ENCODE measurements around the gene SMIM21. TPM values are rescaled to one million over a fixed set of nuclear protein-coding genes. Genes with fewer than 3 reads are reported as not detected.

SMIM21 gene
- total RNA-seq, 1 experiment from 2014 or later, result not detected

DNA sequence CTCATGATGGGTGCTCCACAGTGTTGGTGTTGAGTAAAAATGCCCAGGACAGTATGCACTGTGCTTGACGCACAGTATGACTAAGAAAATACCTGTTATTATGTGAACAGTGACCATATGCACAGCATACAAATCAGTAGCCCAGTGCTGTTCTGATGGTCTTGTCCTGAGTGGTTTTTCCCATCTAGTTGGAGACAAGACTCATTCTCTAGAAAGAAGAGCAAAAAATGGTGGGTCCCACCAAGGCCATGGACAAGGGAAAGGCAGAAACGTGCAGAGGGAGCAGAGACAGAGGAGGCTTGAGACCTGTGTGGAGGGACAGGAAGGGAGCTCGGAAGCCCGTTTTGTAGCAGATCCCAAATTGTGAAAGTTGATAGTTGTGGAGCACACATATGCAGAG, 987 bp upstream of the SMIM21 start:
- POLR2A ChIA-PET, result no interaction called here

DNA sequence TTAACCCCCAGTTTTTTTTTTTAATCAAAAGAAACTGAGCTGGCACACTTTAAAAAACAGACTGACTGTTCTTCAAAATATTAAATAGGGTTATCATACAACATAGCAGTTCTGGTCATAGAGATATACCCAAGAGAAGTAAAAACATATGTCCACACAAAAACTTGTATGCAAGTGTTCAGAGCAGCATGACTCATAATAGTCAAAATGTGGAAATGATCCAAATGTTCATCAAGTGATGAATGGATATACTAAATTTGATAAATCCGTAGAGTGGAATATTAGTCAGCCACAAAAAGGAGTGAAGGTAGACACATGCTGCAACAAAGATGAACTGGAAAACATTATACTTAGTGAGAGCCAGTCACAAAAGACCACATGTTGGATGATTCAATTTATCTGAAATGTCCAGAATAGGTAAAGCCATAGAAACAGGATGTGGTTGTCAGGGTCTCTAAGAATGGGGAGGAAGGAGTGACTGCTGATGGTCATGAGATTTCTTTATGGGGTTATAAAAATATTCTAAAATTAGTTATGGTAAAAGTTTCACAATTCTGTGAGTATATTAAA, 5.1 kb downstream of the SMIM21 start:
- POLR2A ChIA-PET, result no interaction called here

More for the DNA sequence above, 987 bp upstream of the SMIM21 start:
- Histone ChIP-seq H3K36me3 (ENCODE audit: control insufficient read depth, insufficient read depth, low read length) (no peaks in the 10 kb centered on the region), H3K4me1 (no peaks in the 10 kb centered on the region), H3K27me3 (replicated peaks; ENCODE audit: control insufficient read depth, insufficient read depth, low read length) (no peaks in the 10 kb centered on the region), H3K9me3 (no peaks in the 10 kb centered on the region), H3K4me3 (ENCODE audit: low read depth, low read length) (no peak overlapping the region)
- peaks cover 10% of the 10 kb centered on the region for H3K27me3 Mint-ChIP-seq (ENCODE audit: insufficient read depth, unreplicated experiment)
- H3K36me3 Mint-ChIP-seq (ENCODE audit: insufficient read depth, unreplicated experiment), result no peaks in the 10 kb centered on the region
- no peaks in the 10 kb centered on the region for H3K4me1 Mint-ChIP-seq (ENCODE audit: low read depth, unreplicated experiment)
- no peak overlapping the region for H3K4me3 Mint-ChIP-seq (ENCODE audit: unreplicated experiment)
- no peak overlapping the region for H3K27ac Mint-ChIP-seq (ENCODE audit: unreplicated experiment)
- DNase-seq, result no peak
- TF ChIP-seq, protein P1, sequence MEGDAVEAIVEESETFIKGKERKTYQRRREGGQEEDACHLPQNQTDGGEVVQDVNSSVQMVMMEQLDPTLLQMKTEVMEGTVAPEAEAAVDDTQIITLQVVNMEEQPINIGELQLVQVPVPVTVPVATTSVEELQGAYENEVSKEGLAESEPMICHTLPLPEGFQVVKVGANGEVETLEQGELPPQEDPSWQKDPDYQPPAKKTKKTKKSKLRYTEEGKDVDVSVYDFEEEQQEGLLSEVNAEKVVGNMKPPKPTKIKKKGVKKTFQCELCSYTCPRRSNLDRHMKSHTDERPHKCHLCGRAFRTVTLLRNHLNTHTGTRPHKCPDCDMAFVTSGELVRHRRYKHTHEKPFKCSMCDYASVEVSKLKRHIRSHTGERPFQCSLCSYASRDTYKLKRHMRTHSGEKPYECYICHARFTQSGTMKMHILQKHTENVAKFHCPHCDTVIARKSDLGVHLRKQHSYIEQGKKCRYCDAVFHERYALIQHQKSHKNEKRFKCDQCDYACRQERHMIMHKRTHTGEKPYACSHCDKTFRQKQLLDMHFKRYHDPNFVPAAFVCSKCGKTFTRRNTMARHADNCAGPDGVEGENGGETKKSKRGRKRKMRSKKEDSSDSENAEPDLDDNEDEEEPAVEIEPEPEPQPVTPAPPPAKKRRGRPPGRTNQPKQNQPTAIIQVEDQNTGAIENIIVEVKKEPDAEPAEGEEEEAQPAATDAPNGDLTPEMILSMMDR (IDR thresholded peaks at IDR 0.05; ENCODE audit: insufficient read depth in 1 of 2, low read depth in 1 of 2, low read length in 1 of 2, severe bottlenecking in 1 of 2, unreplicated experiment in 1 of 2), result no peak
- CTCF ChIA-PET, result no interaction called here
- no peaks in the 10 kb centered on the region for H3K9me3 Mint-ChIP-seq (ENCODE audit: unreplicated experiment)
- BruUV-seq (replicated peaks), result no TSS peak
- intact Hi-C loops (cut with micrococcal nuclease; ENCODE audit: unreplicated experiment), result no loop called here

DNA sequence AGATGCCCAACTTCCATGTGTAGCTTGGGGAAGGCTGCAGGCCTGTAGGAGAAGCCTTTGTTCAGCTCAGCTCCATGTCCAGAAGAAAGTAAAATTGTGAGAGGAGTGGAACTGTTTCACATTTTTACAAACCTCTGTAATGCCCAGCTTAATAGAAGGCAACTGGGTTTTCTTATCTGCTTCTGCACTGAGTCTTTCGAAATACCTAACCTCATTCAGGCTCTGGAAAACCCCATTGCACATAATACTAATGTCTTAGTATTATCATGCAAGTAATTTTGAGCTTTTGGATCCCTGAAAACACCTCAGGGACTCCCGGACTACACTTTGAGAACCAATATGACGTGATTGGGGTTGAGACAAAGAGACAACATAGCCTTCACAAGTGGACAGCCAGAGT, 5.8 kb downstream of the SMIM21 start:
- H3K36me3 ChIP-seq (ENCODE audit: control insufficient read depth, insufficient read depth, low read length), result no peaks in the 10 kb centered on the region
- no TSS peak for BruUV-seq (replicated peaks)
- CTCF ChIA-PET, result no interaction called here
- no peak overlapping the region for H3K4me3 ChIP-seq (ENCODE audit: low read depth, low read length)
- intact Hi-C loops (cut with micrococcal nuclease; ENCODE audit: unreplicated experiment), result no loop called here
- Mint-ChIP-seq H3K4me3 (ENCODE audit: unreplicated experiment) (no peak overlapping the region), H3K27ac (ENCODE audit: unreplicated experiment) (no peak overlapping the region), H3K4me1 (ENCODE audit: low read depth, unreplicated experiment) (no peaks in the 10 kb centered on the region), H3K9me3 (ENCODE audit: unreplicated experiment) (no peaks in the 10 kb centered on the region), H3K36me3 (ENCODE audit: insufficient read depth, unreplicated experiment) (no peaks in the 10 kb centered on the region), H3K27me3 (ENCODE audit: insufficient read depth, unreplicated experiment) (no peaks in the 10 kb centered on the region)
- H3K27me3 ChIP-seq (replicated peaks; ENCODE audit: control insufficient read depth, insufficient read depth, low read length), result no peaks in the 10 kb centered on the region
- DNase-seq, result no peak
- no peaks in the 10 kb centered on the region for H3K4me1 ChIP-seq
- TF ChIP-seq, protein P1 (IDR thresholded peaks at IDR 0.05; ENCODE audit: insufficient read depth in 1 of 2, low read depth in 1 of 2, low read length in 1 of 2, severe bottlenecking in 1 of 2, unreplicated experiment in 1 of 2), result no peak
- no peaks in the 10 kb centered on the region for H3K9me3 ChIP-seq
- POLR2A ChIA-PET, result no interaction called here

More for the DNA sequence above, 5.1 kb downstream of the SMIM21 start:
- Mint-ChIP-seq H3K9me3 (ENCODE audit: unreplicated experiment) (no peaks in the 10 kb centered on the region), H3K4me1 (ENCODE audit: low read depth, unreplicated experiment) (no peaks in the 10 kb centered on the region), H3K27ac (ENCODE audit: unreplicated experiment) (no peak overlapping the region), H3K36me3 (ENCODE audit: insufficient read depth, unreplicated experiment) (no peaks in the 10 kb centered on the region), H3K4me3 (ENCODE audit: unreplicated experiment) (no peak overlapping the region), H3K27me3 (ENCODE audit: insufficient read depth, unreplicated experiment) (no peaks in the 10 kb centered on the region)
- Histone ChIP-seq H3K36me3 (ENCODE audit: control insufficient read depth, insufficient read depth, low read length) (no peaks in the 10 kb centered on the region), H3K4me3 (ENCODE audit: low read depth, low read length) (no peak overlapping the region), H3K27me3 (replicated peaks; ENCODE audit: control insufficient read depth, insufficient read depth, low read length) (no peaks in the 10 kb centered on the region), H3K4me1 (no peaks in the 10 kb centered on the region), H3K9me3 (no peaks in the 10 kb centered on the region)
- no peak for DNase-seq
- CTCF ChIA-PET, result no interaction called here
- intact Hi-C loops (cut with micrococcal nuclease; ENCODE audit: unreplicated experiment), result no loop called here
- TF ChIP-seq, protein P1 (IDR thresholded peaks at IDR 0.05; ENCODE audit: insufficient read depth in 1 of 2, low read depth in 1 of 2, low read length in 1 of 2, severe bottlenecking in 1 of 2, unreplicated experiment in 1 of 2), result no peak
- no TSS peak for BruUV-seq (replicated peaks)

Data from Caco-2 (cell line).